Measurements from ENCODE around the gene CDC25C. TPM values are rescaled to one million over a fixed set of nuclear protein-coding genes. Genes with fewer than 3 reads are reported as not detected.

The CDC25C gene
- total and polyA plus RNA-seq, 9 of the 15 experiments (the other 6 are each of a cell fraction or from before 2014, with no cell fraction given) = 19.1 to 63.7 (median 31.9) TPM

DNA sequence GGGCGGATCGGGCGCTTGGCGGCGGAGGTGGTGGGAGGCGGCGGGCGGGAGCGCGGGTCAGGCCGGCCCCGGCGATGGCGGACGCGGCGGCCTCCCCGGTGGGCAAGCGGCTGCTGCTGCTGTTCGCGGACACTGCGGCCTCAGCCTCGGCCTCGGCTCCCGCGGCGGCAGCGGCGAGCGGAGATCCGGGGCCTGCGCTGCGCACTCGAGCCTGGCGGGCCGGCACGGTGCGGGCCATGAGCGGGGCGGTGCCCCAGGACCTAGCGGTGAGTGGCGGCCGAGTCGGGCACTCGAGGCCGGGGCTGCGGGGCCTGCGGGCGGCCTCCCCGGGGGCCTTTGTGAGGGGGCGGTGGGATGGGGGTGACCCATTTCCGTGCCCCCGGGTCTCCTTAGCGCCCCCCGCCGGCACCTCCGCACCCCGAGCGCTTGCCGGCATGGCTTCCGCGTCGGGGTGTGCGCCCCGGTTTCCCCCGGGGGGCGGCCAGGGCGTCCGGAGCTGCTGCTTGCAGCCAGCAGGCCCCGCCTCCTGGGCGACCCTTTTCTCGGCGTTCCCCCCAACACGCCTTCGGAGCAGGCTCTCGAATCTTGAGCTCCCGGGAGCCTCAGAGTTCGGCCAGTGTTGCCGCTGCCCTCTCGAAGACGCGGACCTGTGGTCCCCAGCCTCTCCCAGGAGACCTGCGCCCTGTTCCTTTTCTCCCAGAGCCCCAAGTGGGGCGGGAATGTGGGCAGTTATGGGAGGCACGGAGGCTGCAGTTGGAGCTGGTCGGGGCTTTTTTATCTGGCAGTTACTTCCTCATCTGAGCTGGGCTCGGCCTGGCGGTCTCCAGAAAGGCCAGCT lies 21.3 kb upstream of the CDC25C start (continued):
- TF ChIP-seq, protein P1, sequence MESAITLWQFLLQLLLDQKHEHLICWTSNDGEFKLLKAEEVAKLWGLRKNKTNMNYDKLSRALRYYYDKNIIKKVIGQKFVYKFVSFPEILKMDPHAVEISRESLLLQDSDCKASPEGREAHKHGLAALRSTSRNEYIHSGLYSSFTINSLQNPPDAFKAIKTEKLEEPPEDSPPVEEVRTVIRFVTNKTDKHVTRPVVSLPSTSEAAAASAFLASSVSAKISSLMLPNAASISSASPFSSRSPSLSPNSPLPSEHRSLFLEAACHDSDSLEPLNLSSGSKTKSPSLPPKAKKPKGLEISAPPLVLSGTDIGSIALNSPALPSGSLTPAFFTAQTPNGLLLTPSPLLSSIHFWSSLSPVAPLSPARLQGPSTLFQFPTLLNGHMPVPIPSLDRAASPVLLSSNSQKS (CRISPR knock-in tag; IDR thresholded peaks at IDR 0.05) = no peak
- no peak; a peak in 1 of 4 replicates for TF ChIP-seq NRF1 (conservative IDR thresholded peaks at IDR 0.05 in 1 of 2, IDR thresholded peaks at IDR 0.05 in 1 of 2)
- TF ChIP-seq, protein P2, sequence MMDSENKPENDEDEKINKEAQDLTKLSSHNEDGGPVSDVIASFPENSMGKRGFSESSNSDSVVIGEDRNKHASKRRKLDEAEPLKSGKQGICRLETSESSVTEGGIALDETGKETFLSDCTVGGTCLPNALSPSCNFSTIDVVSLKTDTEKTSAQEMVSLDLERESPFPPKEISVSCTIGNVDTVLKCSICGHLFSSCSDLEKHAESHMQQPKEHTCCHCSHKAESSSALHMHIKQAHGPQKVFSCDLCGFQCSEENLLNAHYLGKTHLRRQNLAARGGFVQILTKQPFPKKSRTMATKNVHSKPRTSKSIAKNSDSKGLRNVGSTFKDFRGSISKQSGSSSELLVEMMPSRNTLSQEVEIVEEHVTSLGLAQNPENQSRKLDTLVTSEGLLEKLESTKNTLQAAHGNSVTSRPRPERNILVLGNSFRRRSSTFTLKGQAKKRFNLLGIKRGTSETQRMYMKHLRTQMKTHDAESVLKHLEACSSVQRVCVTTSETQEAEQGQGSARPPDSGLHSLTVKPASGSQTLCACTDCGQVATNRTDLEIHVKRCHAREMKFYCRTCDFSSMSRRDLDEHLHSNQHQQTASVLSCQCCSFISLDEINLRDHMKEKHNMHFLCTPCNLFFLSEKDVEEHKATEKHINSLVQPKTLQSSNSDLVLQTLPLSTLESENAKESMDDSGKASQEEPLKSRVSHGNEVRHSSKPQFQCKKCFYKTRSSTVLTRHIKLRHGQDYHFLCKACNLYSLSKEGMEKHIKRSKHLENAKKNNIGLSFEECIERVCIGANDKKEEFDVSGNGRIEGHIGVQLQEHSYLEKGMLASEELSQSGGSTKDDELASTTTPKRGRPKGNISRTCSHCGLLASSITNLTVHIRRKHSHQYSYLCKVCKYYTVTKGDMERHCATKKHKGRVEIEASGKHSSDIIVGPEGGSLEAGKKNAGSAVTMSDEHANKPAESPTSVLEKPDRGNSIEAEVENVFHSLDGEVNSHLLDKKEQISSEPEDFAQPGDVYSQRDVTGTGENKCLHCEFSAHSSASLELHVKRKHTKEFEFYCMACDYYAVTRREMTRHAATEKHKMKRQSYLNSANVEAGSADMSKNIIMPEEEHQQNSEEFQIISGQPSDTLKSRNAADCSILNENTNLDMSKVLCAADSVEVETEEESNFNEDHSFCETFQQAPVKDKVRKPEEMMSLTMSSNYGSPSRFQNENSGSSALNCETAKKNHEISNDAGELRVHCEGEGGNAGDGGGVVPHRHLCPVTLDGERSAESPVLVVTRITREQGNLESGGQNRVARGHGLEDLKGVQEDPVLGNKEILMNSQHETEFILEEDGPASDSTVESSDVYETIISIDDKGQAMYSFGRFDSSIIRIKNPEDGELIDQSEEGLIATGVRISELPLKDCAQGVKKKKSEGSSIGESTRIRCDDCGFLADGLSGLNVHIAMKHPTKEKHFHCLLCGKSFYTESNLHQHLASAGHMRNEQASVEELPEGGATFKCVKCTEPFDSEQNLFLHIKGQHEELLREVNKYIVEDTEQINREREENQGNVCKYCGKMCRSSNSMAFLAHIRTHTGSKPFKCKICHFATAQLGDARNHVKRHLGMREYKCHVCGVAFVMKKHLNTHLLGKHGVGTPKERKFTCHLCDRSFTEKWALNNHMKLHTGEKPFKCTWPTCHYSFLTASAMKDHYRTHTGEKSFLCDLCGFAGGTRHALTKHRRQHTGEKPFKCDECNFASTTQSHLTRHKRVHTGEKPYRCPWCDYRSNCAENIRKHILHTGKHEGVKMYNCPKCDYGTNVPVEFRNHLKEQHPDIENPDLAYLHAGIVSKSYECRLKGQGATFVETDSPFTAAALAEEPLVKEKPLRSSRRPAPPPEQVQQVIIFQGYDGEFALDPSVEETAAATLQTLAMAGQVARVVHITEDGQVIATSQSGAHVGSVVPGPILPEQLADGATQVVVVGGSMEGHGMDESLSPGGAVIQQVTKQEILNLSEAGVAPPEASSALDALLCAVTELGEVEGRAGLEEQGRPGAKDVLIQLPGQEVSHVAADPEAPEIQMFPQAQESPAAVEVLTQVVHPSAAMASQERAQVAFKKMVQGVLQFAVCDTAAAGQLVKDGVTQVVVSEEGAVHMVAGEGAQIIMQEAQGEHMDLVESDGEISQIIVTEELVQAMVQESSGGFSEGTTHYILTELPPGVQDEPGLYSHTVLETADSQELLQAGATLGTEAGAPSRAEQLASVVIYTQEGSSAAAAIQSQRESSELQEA (IDR thresholded peaks at IDR 0.05; ENCODE audit: low read depth) = no peak
- TF ChIP-seq MIER1 (IDR thresholded peaks at IDR 0.05; ENCODE audit: low read depth) = no peak
- TF ChIP-seq, protein P3, sequence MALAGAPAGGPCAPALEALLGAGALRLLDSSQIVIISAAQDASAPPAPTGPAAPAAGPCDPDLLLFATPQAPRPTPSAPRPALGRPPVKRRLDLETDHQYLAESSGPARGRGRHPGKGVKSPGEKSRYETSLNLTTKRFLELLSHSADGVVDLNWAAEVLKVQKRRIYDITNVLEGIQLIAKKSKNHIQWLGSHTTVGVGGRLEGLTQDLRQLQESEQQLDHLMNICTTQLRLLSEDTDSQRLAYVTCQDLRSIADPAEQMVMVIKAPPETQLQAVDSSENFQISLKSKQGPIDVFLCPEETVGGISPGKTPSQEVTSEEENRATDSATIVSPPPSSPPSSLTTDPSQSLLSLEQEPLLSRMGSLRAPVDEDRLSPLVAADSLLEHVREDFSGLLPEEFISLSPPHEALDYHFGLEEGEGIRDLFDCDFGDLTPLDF (CRISPR knock-in tag; IDR thresholded peaks at IDR 0.05) = peak; percentile 81; the same call in 1 of the 2 replicates
- TF ChIP-seq ZNF583 (CRISPR knock-in tag; IDR thresholded peaks at IDR 0.05) = no peak
- TF ChIP-seq, protein P4, sequence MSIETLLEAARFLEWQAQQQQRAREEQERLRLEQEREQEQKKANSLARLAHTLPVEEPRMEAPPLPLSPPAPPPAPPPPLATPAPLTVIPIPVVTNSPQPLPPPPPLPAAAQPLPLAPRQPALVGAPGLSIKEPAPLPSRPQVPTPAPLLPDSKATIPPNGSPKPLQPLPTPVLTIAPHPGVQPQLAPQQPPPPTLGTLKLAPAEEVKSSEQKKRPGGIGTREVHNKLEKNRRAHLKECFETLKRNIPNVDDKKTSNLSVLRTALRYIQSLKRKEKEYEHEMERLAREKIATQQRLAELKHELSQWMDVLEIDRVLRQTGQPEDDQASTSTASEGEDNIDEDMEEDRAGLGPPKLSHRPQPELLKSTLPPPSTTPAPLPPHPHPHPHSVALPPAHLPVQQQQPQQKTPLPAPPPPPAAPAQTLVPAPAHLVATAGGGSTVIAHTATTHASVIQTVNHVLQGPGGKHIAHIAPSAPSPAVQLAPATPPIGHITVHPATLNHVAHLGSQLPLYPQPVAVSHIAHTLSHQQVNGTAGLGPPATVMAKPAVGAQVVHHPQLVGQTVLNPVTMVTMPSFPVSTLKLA (conservative IDR thresholded peaks at IDR 0.05) = peak in 1 of 2 experiments; percentile 34; a peak in 3 of 4 replicates
- TF ChIP-seq, protein P5, sequence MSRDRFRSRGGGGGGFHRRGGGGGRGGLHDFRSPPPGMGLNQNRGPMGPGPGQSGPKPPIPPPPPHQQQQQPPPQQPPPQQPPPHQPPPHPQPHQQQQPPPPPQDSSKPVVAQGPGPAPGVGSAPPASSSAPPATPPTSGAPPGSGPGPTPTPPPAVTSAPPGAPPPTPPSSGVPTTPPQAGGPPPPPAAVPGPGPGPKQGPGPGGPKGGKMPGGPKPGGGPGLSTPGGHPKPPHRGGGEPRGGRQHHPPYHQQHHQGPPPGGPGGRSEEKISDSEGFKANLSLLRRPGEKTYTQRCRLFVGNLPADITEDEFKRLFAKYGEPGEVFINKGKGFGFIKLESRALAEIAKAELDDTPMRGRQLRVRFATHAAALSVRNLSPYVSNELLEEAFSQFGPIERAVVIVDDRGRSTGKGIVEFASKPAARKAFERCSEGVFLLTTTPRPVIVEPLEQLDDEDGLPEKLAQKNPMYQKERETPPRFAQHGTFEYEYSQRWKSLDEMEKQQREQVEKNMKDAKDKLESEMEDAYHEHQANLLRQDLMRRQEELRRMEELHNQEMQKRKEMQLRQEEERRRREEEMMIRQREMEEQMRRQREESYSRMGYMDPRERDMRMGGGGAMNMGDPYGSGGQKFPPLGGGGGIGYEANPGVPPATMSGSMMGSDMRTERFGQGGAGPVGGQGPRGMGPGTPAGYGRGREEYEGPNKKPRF (IDR thresholded peaks at IDR 0.05; ENCODE audit: low read depth, low read length) = no peak
- no peak for TF ChIP-seq NFXL1 (CRISPR knock-in tag; IDR thresholded peaks at IDR 0.05)

Data from K562 (cell line).